ENCODE results near the gene METTL4. TPM values are rescaled to one million over a fixed set of nuclear protein-coding genes. Genes with fewer than 3 reads are reported as not detected.

Gene METTL4
- total RNA-seq, 4 donors from 2014 or later, result 2.2 to 14.0 (median 5.4) TPM

- Histone ChIP-seq H3K27me3 (no peaks in the 10 kb centered on the region), H3K4me1 (peaks cover 8 to 43% (median 16%) of the 10 kb centered on the region in 4 donors), H3K9me3 (no peaks in the 10 kb centered on the region), H3K36me3 (peaks cover 0 to 5% (median 0%) of the 10 kb centered on the region in 4 donors), H3K4me3 (no peak overlapping the region), H3K27ac (no peak overlapping the region)
- intact Hi-C loops (cut with DNase I; ENCODE audit: low total_unique reads), result no loop called here
- no peak for DNase-seq
- WGBS, 2 donors (ENCODE audit: low coverage in 1 of 2), result 93 to 100% methylated on average over 3 of the region's 3 CpGs
- no peak for TF ChIP-seq POLR2AphosphoS5 (IDR thresholded peaks at IDR 0.05)
- TF ChIP-seq CTCF (IDR thresholded peaks at IDR 0.05), result no peak
- TF ChIP-seq EP300 (IDR thresholded peaks at IDR 0.05; ENCODE audit: low read depth), result no peak
- no peak for TF ChIP-seq POLR2A (IDR thresholded peaks at IDR 0.05)
- in situ Hi-C loops (cut with MboI; ENCODE audit: low pct_ligation_motif_present in 1 of 4, low pct_unique_long_range_greater_than_20kb in 1 of 4, low sequenced_read_pairs in 3 of 4), result loop anchor here in 2 of 4 donors (10.0 to 25.0 kb wide), 2 partner anchors 86 to 1706 kb away; partner anchors contain the start of gene SMCHD1 (in 1 of the 2)
Observed at GRCh38 chr18:2568605-2569004, 2.7 kb downstream of the METTL4 start.

- Histone ChIP-seq H3K4me1 (peaks cover 8 to 38% (median 15%) of the 10 kb centered on the region in 4 donors), H3K9me3 (no peaks in the 10 kb centered on the region), H3K4me3 (no peak overlapping the region), H3K27me3 (no peaks in the 10 kb centered on the region), H3K27ac (no peak overlapping the region), H3K36me3 (peaks cover 0 to 5% (median 0%) of the 10 kb centered on the region in 4 donors)
- TF ChIP-seq POLR2A (IDR thresholded peaks at IDR 0.05), result no peak
- no peak for TF ChIP-seq POLR2AphosphoS5 (IDR thresholded peaks at IDR 0.05)
- no peak for TF ChIP-seq CTCF (IDR thresholded peaks at IDR 0.05)
- no peak for TF ChIP-seq EP300 (IDR thresholded peaks at IDR 0.05; ENCODE audit: low read depth)
- 75 to 79% methylated on average over 5 to 6 of the region's 6 CpGs for WGBS, 2 donors (ENCODE audit: low coverage in 1 of 2)
- no peak for DNase-seq
- intact Hi-C loops (cut with DNase I; ENCODE audit: low total_unique reads) (no loop called here), in situ Hi-C loops (cut with MboI; ENCODE audit: low pct_ligation_motif_present in 1 of 4, low pct_unique_long_range_greater_than_20kb in 1 of 4, low sequenced_read_pairs in 3 of 4) (loop anchor here in 2 of 4 donors (10.0 to 25.0 kb wide), 2 partner anchors 87 to 1706 kb away; partner anchors contain the start of gene SMCHD1 (in 1 of the 2))
Observed at GRCh38 chr18:2568129-2568528, 3.2 kb downstream of the METTL4 start.

- TF ChIP-seq CTCF (IDR thresholded peaks at IDR 0.05) (no peak), EP300 (IDR thresholded peaks at IDR 0.05; ENCODE audit: low read depth) (no peak), POLR2AphosphoS5 (IDR thresholded peaks at IDR 0.05) (no peak), POLR2A (IDR thresholded peaks at IDR 0.05) (no peak)
- Histone ChIP-seq H3K27me3 (no peaks in the 10 kb centered on the region), H3K4me1 (peaks cover 0 to 9% (median 2%) of the 10 kb centered on the region in 4 donors), H3K9me3 (no peaks in the 10 kb centered on the region), H3K4me3 (no peak overlapping the region), H3K36me3 (peaks cover 0 to 10% (median 0%) of the 10 kb centered on the region in 4 donors), H3K27ac (no peak overlapping the region)
- no peak for DNase-seq
- WGBS, 2 donors (ENCODE audit: low coverage in 1 of 2), result 61 to 71% methylated on average over 1 of the region's 1 CpG
- in situ Hi-C loops (cut with MboI; ENCODE audit: low pct_ligation_motif_present in 1 of 4, low pct_unique_long_range_greater_than_20kb in 1 of 4, low sequenced_read_pairs in 3 of 4) (loop anchor here in 2 of 4 donors (10.0 to 25.0 kb wide), 2 partner anchors 90 to 1702 kb away; partner anchors contain the start of gene SMCHD1 (in 1 of the 2)), intact Hi-C loops (cut with DNase I; ENCODE audit: low total_unique reads) (no loop called here)
Observed at GRCh38 chr18:2564373-2564772, 6.9 kb downstream of the METTL4 start.

- Histone ChIP-seq H3K4me3 (no peak overlapping the region), H3K4me1 (peaks cover 0 to 4% (median 0%) of the 10 kb centered on the region in 4 donors), H3K9me3 (no peaks in the 10 kb centered on the region), H3K27me3 (no peaks in the 10 kb centered on the region), H3K27ac (no peak overlapping the region), H3K36me3 (peaks cover 0 to 5% (median 0%) of the 10 kb centered on the region in 4 donors)
- no peak for DNase-seq
- WGBS, 2 donors (ENCODE audit: low coverage in 1 of 2), result 98 to 100% methylated on average over 1 of the region's 1 CpG
- in situ Hi-C loops (cut with MboI; ENCODE audit: low pct_ligation_motif_present in 1 of 4, low pct_unique_long_range_greater_than_20kb in 1 of 4, low sequenced_read_pairs in 3 of 4) (loop anchor here in 1 of 4 donors (25.0 kb wide), 1 partner anchor 1697 kb away; no protein-coding TSS in a partner anchor), intact Hi-C loops (cut with DNase I; ENCODE audit: low total_unique reads) (no loop called here)
- TF ChIP-seq POLR2A (IDR thresholded peaks at IDR 0.05), result no peak
- no peak for TF ChIP-seq CTCF (IDR thresholded peaks at IDR 0.05)
- TF ChIP-seq POLR2AphosphoS5 (IDR thresholded peaks at IDR 0.05), result no peak
Observed at GRCh38 chr18:2559249-2559648, 12.1 kb downstream of the METTL4 start.

Measured in transverse colon (tissue), 4 donors.